Panc1 (cell line): ENCODE data around the gene DPEP1. TPM values are rescaled to one million over a fixed set of nuclear protein-coding genes. Genes with fewer than 3 reads are reported as not detected.
"Not testable (repeated sequence)": the region's sequence is repeated elsewhere in the genome, so short reads cannot be mapped to it uniquely, and the experiment has no call there.

Source experiments
- ATAC-seq: fragments of 200-7000 bp; cut with Tn5 transposase; 2 replicates; pipeline ENCODE4 v1.9.1; 2020; ENCODE audit warnings: mild to moderate bottlenecking, moderate library complexity
- BruUV-seq: library from RNA; stranded (reverse); fragments of 400-500 nt; replicated peaks from 2 replicates; lab custom pipeline; 2021; lab: Mats Ljungman, UMichigan
- CTCF ChIA-PET: fragments of 300-600 bp; sonication (Branson Sonifier 250); formaldehyde crosslinking; loops from one replicate; lab custom pipeline; 2022; ENCODE audit warnings: antibody characterized with exemption; lab: Charles Lee
- POLR2A ChIA-PET: fragments of 300-600 bp; sonication (Branson Sonifier 250); formaldehyde crosslinking; loops from one replicate; lab custom pipeline; 2022; ENCODE audit warnings: antibody characterized with exemption; lab: Charles Lee
- DNase-seq: peaks from one replicate; pipeline ENCODE4 v3.0.0-alpha.2; 2010; ENCODE audit warnings: low read depth, low spot score
- H3K27ac ChIP-seq: 2 replicates; pipeline ENCODE4 v1.5.1; 2011; ENCODE audit warnings: mild to moderate bottlenecking, low read length, inconsistent platforms
- H3K27me3 ChIP-seq: fragments of 200-500 bp; sonication (Bioruptor generic); 2 replicates; pipeline ENCODE4 v1.6.0; 2014; ENCODE audit warnings: low read length, inconsistent platforms; ENCODE audit not compliant: control insufficient read depth, insufficient read depth
- H3K36me3 ChIP-seq: fragments of 200-500 bp; sonication (Bioruptor generic); 2 replicates; pipeline ENCODE4 v1.5.1; 2014; ENCODE audit warnings: inconsistent platforms, mild to moderate bottlenecking, low read length, moderate library complexity; ENCODE audit not compliant: control insufficient read depth, insufficient read depth
- H3K4me1 ChIP-seq: 2 replicates; pipeline ENCODE4 v1.5.1; 2011; ENCODE audit warnings: inconsistent platforms, mild to moderate bottlenecking, low read length, moderate library complexity; ENCODE audit not compliant: control insufficient read depth, insufficient read depth
- H3K4me3 ChIP-seq, 2 experiments: 2 replicates each; pipeline ENCODE4 v1.5.1; 2011 to 2012; ENCODE audit warnings: low read depth in 2 of 2, low read length in 2 of 2, mild to moderate bottlenecking in 2 of 2, inconsistent platforms in 1 of 2, moderate library complexity in 1 of 2
- H3K9me3 ChIP-seq: fragments of 200-500 bp; sonication (Bioruptor generic); 2 replicates; pipeline ENCODE4 v1.5.1; 2014; ENCODE audit warnings: low read depth, mild to moderate bottlenecking, inconsistent platforms, low read length, moderate library complexity; ENCODE audit not compliant: control insufficient read depth, insufficient read depth
- CTCF ChIP-seq: fragments of 450-650 bp; IDR thresholded peaks from 2 replicates; pipeline ENCODE4 v1.5.1; 2017; ENCODE audit warnings: mild to moderate bottlenecking
- POLR2AphosphoS5 ChIP-seq: IDR thresholded peaks from 2 replicates; pipeline ENCODE4 v1.6.1; 2012; ENCODE audit warnings: mild to moderate bottlenecking, low read depth, low read length, moderate library complexity
- SIN3A ChIP-seq: IDR thresholded peaks from 2 replicates; pipeline ENCODE4 v1.6.1; 2012; ENCODE audit warnings: low read depth, mild to moderate bottlenecking, low read length, moderate library complexity, borderline replicate concordance; ENCODE audit not compliant: insufficient read depth
- TCF7L2 ChIP-seq: IDR thresholded peaks from 2 replicates; pipeline ENCODE4 v1.6.1; 2011; ENCODE audit warnings: mild to moderate bottlenecking, low read depth, low read length, inconsistent platforms
- in situ Hi-C: cut with HindIII; loops from 2 replicates; pipeline ENCODE4 v1.10.0; 2016; ENCODE audit warnings: low sequenced_read_pairs, low pct_unique_long_range_greater_than_20kb
- intact Hi-C: fragments of 100-400 bp; cut with micrococcal nuclease; formaldehyde crosslinking; loops from one replicate; pipeline ENCODE4 v1.10.0; 2022; ENCODE audit not compliant: unreplicated experiment
- total RNA-seq: library from RNA; stranded (reverse); gene quantifications from one replicate; pipeline ENCODE4 v1.2.1, GENCODE V29; 2021; ENCODE audit not compliant: unreplicated experiment
- TF ChIP-seq, protein P1 (sequence below), 2 experiments: IDR thresholded peaks; 2 replicates each; pipeline ENCODE4 v1.6.1; 2011 to 2012; ENCODE audit warnings: low read depth in 2 of 2, control low read depth in 1 of 2, low read length in 1 of 2, mild to moderate bottlenecking in 1 of 2, moderate library complexity in 1 of 2; ENCODE audit not compliant: insufficient read depth in 1 of 2

DPEP1 gene
- total RNA-seq, 1 experiment from 2014 or later: 0.18 TPM

GRCh38 chr16:89569506-89570341, 43.7 kb upstream of the DPEP1 start:
- intact Hi-C loops: loop anchor here (5.0 kb wide), 1 partner anchor 73 kb away; no protein-coding TSS in a partner anchor
- ATAC-seq (no peak), DNase-seq (no peak)
- TF ChIP-seq SIN3A (no peak), POLR2AphosphoS5 (no peak), TCF7L2 (no peak), CTCF (no peak)
- TF ChIP-seq, protein P1, sequence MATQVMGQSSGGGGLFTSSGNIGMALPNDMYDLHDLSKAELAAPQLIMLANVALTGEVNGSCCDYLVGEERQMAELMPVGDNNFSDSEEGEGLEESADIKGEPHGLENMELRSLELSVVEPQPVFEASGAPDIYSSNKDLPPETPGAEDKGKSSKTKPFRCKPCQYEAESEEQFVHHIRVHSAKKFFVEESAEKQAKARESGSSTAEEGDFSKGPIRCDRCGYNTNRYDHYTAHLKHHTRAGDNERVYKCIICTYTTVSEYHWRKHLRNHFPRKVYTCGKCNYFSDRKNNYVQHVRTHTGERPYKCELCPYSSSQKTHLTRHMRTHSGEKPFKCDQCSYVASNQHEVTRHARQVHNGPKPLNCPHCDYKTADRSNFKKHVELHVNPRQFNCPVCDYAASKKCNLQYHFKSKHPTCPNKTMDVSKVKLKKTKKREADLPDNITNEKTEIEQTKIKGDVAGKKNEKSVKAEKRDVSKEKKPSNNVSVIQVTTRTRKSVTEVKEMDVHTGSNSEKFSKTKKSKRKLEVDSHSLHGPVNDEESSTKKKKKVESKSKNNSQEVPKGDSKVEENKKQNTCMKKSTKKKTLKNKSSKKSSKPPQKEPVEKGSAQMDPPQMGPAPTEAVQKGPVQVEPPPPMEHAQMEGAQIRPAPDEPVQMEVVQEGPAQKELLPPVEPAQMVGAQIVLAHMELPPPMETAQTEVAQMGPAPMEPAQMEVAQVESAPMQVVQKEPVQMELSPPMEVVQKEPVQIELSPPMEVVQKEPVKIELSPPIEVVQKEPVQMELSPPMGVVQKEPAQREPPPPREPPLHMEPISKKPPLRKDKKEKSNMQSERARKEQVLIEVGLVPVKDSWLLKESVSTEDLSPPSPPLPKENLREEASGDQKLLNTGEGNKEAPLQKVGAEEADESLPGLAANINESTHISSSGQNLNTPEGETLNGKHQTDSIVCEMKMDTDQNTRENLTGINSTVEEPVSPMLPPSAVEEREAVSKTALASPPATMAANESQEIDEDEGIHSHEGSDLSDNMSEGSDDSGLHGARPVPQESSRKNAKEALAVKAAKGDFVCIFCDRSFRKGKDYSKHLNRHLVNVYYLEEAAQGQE (IDR thresholded peaks at IDR 0.05; ENCODE audit: insufficient read depth in 1 of 2, low read depth in 2 of 2, low read length in 1 of 2): no peak
- Histone ChIP-seq H3K9me3 (no peaks in the 10 kb centered on the region), H3K27ac (no peak overlapping the region), H3K4me3 (no peak overlapping the region), H3K4me1 (peaks cover 8% of the 10 kb centered on the region), H3K27me3 (no peaks in the 10 kb centered on the region), H3K36me3 (no peaks in the 10 kb centered on the region)
- ChIA-PET CTCF (no interaction called here), POLR2A (no interaction called here)
- no TSS peak for BruUV-seq
- in situ Hi-C loops: no loop called here

DNA sequence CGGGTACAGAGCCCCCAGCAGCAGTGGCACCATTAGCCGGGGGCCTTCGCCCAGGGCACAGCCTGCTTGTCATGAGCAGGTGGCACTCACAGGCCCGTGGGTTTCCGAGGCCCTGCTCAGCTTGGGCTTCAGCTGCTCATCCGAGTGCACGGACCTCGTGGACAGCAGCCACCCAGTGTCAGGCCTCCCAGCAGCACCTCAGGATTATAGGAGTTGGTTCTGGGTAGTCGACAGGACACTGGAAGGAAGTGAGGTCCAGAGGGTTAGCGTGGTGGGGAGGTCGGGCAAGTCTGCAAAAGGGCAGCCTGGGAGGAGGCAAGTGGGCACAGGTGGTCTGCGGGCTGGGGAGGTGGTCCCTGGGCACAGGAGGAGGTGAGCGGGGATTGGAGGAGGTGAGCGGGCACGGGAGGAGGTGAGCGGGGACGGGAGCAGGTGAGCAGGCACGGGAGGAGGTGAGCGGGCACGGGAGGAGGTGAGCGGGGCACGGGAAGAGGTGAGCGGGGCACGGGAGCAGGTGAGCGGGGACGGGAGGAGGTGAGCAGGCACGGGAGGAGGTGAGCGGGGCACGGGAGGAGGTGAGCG, 43.0 kb upstream of the DPEP1 start:
- in situ Hi-C loops (no loop called here), intact Hi-C loops (loop anchor here (5.0 kb wide), 1 partner anchor 72 kb away; no protein-coding TSS in a partner anchor)
- POLR2A ChIA-PET: no interaction called here

DNA sequence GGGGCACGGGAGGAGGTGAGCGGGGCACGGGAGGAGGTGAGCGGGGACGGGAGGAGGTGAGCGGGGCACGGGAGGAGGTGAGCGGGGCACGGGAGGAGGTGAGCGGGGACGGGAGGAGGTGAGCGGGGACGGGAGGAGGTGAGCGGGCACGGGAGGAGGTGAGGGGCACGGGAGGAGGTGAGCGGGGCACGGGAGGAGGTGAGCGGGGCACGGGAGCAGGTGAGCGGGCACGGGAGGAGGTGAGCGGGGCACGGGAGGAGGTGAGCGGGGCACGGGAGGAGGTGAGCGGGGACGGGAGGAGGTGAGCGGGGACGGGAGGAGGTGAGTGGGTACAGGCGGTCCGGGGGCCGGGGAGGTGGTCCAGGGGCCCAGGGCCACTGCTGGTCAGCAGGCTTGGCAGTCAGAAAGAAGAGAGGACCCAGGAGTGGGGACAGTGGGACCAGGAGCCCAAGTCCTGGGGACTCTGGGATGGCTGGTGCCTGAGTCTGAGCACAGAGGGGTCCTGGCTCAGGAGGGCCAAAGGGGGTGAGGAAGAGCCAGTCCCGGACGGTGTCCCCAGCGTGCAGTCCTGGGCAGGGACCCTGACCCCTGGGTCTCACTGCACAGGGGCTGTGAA, 42.4 kb upstream of the DPEP1 start:
- intact Hi-C loops: loop anchor here (5.0 kb wide), 1 partner anchor 71 kb away; no protein-coding TSS in a partner anchor
- DNase-seq, H3K27ac ChIP-seq, H3K36me3 ChIP-seq, in situ Hi-C loops, BruUV-seq, H3K27me3 ChIP-seq, POLR2A ChIA-PET, H3K4me1 ChIP-seq, ATAC-seq, H3K9me3 ChIP-seq, CTCF ChIA-PET, H3K4me3 ChIP-seq: not testable (repeated sequence)

More for the DNA sequence above, 43.0 kb upstream of the DPEP1 start:
- no peak for DNase-seq
- no peak for ATAC-seq
- no peaks in the 10 kb centered on the region for H3K27me3 ChIP-seq
- H3K27ac ChIP-seq: no peak overlapping the region
- CTCF ChIA-PET: no interaction called here
- H3K4me1 ChIP-seq: peaks cover 6% of the 10 kb centered on the region; the same call in 1 of the 2 replicates
- TF ChIP-seq SIN3A (no peak), CTCF (no peak), POLR2AphosphoS5 (no peak)
- no peak overlapping the region for H3K4me3 ChIP-seq
- H3K36me3 ChIP-seq: no peaks in the 10 kb centered on the region
- H3K9me3 ChIP-seq: no peaks in the 10 kb centered on the region
- BruUV-seq: no TSS peak
